ENCODE results near the gene SUPT16H. TPM values are rescaled to one million over a fixed set of nuclear protein-coding genes. Genes with fewer than 3 reads are reported as not detected.
A peak's percentile ranks its signal among the peaks of the same experiment; 100 is the strongest.

SUPT16H gene
- total RNA-seq, 1 donor, result 107 TPM

DNA sequence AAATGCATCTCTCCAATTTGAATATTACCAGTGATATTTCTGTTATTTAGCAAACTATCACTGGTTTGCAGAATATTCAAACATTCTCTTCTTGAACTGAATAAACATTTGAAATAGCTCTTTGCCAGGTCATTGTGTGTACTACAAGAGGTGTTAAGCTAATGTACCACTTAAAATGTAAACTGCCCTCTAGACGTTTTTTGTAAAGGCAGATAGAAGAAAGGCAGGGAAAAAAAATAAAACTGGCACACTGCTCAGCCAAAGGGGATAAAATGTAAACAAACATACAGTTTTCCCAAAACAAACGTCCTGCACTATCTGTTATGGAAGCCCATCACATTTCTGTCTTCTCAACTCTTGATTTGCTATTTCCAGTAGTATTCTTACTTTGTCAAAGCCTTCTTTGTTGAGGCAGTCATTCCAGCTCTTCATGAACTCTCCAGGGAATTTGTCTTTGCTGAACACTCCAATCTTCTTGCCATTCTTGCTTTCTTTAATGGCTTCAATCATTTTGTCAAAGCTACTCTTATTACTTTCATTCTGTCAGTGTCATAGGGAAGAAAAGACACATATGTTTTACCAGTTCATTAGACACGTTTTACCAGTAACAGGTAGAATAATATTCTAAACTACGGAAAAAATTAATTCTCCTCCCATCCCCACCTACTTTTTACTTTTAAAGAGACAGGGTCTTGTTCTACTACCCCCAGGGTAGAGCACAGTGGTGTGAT, 13.7 kb downstream of the SUPT16H start:
- H3K4me3 ChIP-seq (ENCODE audit: low read depth, low read length), result no peak overlapping the region
- no peak for DNase-seq (ENCODE audit: low read depth)
- TF ChIP-seq, protein P1, sequence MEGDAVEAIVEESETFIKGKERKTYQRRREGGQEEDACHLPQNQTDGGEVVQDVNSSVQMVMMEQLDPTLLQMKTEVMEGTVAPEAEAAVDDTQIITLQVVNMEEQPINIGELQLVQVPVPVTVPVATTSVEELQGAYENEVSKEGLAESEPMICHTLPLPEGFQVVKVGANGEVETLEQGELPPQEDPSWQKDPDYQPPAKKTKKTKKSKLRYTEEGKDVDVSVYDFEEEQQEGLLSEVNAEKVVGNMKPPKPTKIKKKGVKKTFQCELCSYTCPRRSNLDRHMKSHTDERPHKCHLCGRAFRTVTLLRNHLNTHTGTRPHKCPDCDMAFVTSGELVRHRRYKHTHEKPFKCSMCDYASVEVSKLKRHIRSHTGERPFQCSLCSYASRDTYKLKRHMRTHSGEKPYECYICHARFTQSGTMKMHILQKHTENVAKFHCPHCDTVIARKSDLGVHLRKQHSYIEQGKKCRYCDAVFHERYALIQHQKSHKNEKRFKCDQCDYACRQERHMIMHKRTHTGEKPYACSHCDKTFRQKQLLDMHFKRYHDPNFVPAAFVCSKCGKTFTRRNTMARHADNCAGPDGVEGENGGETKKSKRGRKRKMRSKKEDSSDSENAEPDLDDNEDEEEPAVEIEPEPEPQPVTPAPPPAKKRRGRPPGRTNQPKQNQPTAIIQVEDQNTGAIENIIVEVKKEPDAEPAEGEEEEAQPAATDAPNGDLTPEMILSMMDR (IDR thresholded peaks at IDR 0.05; ENCODE audit: insufficient read depth, low read length), result no peak

GRCh38 chr14:21367582-21368144, 16.2 kb downstream of the SUPT16H start:
- TF ChIP-seq, protein P1 (IDR thresholded peaks at IDR 0.05; ENCODE audit: insufficient read depth, low read length), result no peak
- H3K4me3 ChIP-seq (ENCODE audit: low read depth, low read length), result no peak overlapping the region
- DNase-seq (ENCODE audit: low read depth), result no peak

DNA sequence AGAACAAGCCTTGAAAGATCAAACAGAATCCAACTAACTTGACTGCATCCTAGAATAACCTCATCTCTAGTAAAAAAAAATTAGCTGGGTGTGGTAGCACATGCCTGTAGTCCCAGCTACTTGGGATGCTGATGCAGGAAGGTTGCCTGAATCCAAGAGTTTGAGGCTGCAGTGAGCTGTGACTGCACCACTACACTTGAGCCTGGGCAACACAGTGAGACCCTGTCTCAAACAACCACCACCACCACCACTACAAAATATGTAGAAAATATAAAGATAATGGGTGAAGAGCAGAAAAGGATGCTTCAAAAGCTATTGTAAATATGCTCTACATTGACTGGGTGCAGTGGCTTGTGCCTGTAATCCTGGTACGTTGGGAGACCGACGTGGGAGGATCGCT, 27.3 kb downstream of the SUPT16H start:
- TF ChIP-seq, protein P1 (IDR thresholded peaks at IDR 0.05; ENCODE audit: insufficient read depth, low read length), result no peak
- no peak for DNase-seq (ENCODE audit: low read depth)
- no peak overlapping the region for H3K4me3 ChIP-seq (ENCODE audit: low read depth, low read length)

DNA sequence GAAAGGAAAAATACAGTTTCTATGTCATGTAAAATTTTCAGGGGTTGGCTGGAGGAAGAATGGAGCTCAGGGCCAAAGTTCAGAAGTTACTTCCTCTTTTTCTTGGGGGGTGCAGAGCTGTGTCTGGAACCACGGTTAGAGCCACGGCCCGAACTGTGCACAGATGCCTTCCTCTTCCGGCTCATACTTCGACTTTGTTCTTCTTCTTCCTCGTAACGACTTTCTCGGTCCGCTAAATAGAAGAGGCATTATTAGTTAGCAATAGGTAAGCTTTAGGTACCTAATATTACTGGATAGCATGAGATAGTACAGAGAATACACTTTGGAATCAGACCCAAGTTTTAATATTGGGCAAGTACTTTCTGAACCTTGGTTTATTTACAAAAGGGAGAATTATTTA, 31.2 kb downstream of the SUPT16H start:
- no peak for DNase-seq (ENCODE audit: low read depth)
- no peak overlapping the region for H3K4me3 ChIP-seq (ENCODE audit: low read depth, low read length)
- TF ChIP-seq, protein P1 (IDR thresholded peaks at IDR 0.05; ENCODE audit: insufficient read depth, low read length), result no peak

- DNase-seq (ENCODE audit: low read depth), result no peak
- no peak overlapping the region for H3K4me3 ChIP-seq (ENCODE audit: low read depth, low read length)
- TF ChIP-seq, protein P1 (IDR thresholded peaks at IDR 0.05; ENCODE audit: insufficient read depth, low read length), result no peak
Measured at GRCh38 chr14:21350539-21350938, 33.3 kb downstream of the SUPT16H start.

GRCh38 chr14:21347201-21347600, 36.6 kb downstream of the SUPT16H start:
- TF ChIP-seq, protein P1 (IDR thresholded peaks at IDR 0.05; ENCODE audit: insufficient read depth, low read length), result no peak
- H3K4me3 ChIP-seq (ENCODE audit: low read depth, low read length), result no peak overlapping the region
- DNase-seq (ENCODE audit: low read depth), result peak; percentile 18

Data from fibroblast of the aortic adventitia (primary cell).